ENCODE data around the gene NTF3. TPM values are rescaled to one million over a fixed set of nuclear protein-coding genes. Genes with fewer than 3 reads are reported as not detected.

NTF3 gene
- total RNA-seq, 1 experiment from 2014 or later: not detected

DNA sequence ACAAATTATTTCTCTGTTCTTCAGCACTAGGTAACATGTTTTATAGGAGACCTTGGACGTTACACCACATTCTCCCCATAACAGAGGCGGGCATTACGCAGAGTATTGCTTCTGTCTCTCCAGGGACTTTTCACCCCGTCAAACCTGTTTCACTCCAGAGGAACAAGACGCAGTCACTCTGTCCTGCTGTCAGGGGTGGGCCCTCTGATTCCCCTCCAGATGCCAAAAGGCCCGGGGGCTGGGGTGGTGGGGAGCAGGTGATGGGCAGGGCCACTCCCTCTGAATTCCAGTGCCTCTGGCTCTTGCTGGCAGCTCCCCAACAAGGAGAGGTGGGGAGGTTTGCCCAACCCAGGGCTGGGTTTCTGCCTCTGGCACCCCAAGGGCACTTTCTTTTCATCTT is 71.9 kb downstream of the NTF3 start:
- no TSS peak for BruUV-seq (replicated peaks)
- no peak for DNase-seq (ENCODE audit: low read depth, low spot score)
- no peaks in the 10 kb centered on the region for H3K36me3 ChIP-seq (ENCODE audit: control insufficient read depth, insufficient read depth, low read length)
- in situ Hi-C loops (cut with HindIII; ENCODE audit: low pct_unique_long_range_greater_than_20kb, low sequenced_read_pairs) (no loop called here), intact Hi-C loops (cut with micrococcal nuclease; ENCODE audit: unreplicated experiment) (no loop called here)
- TF ChIP-seq CTCF (IDR thresholded peaks at IDR 0.05): no peak
- no peak for TF ChIP-seq POLR2AphosphoS5 (IDR thresholded peaks at IDR 0.05; ENCODE audit: low read depth, low read length)
- no peak for TF ChIP-seq SIN3A (IDR thresholded peaks at IDR 0.05; ENCODE audit: borderline replicate concordance, insufficient read depth, low read depth, low read length)
- no peak for TF ChIP-seq TCF7L2 (IDR thresholded peaks at IDR 0.05; ENCODE audit: low read depth, low read length)
- TF ChIP-seq REST (IDR thresholded peaks at IDR 0.05; ENCODE audit: insufficient read depth in 1 of 2, low read depth in 2 of 2, low read length in 1 of 2): no peak
- no peak overlapping the region for H3K27ac ChIP-seq (ENCODE audit: low read length)
- POLR2A ChIA-PET: no interaction called here
- H3K4me1 ChIP-seq (ENCODE audit: control insufficient read depth, insufficient read depth, low read length): no peaks in the 10 kb centered on the region
- no peak for ATAC-seq
- H3K4me3 ChIP-seq (ENCODE audit: low read depth in 2 of 2, low read length in 2 of 2): no peak overlapping the region
- H3K27me3 ChIP-seq (ENCODE audit: control insufficient read depth, insufficient read depth, low read length): no peaks in the 10 kb centered on the region; the same call in 1 of the 2 replicates
- H3K9me3 ChIP-seq (ENCODE audit: control insufficient read depth, insufficient read depth, low read depth, low read length): no peaks in the 10 kb centered on the region
- CTCF ChIA-PET: no interaction called here

GRCh38 chr12:5505116-5505515 is 73.2 kb downstream of the NTF3 start:
- in situ Hi-C loops (cut with HindIII; ENCODE audit: low pct_unique_long_range_greater_than_20kb, low sequenced_read_pairs): no loop called here

More at GRCh38 chr12:5505116-5505515, 73.2 kb downstream of the NTF3 start:
- no peak overlapping the region for H3K27ac ChIP-seq (ENCODE audit: low read length)
- TF ChIP-seq TCF7L2 (IDR thresholded peaks at IDR 0.05; ENCODE audit: low read depth, low read length) (no peak), POLR2AphosphoS5 (IDR thresholded peaks at IDR 0.05; ENCODE audit: low read depth, low read length) (no peak), REST (IDR thresholded peaks at IDR 0.05; ENCODE audit: insufficient read depth in 1 of 2, low read depth in 2 of 2, low read length in 1 of 2) (no peak), SIN3A (IDR thresholded peaks at IDR 0.05; ENCODE audit: borderline replicate concordance, insufficient read depth, low read depth, low read length) (no peak), CTCF (IDR thresholded peaks at IDR 0.05) (no peak)
- no peak overlapping the region for H3K4me3 ChIP-seq (ENCODE audit: low read depth in 2 of 2, low read length in 2 of 2)
- ChIA-PET POLR2A (no interaction called here), CTCF (no interaction called here)
- BruUV-seq (replicated peaks): no TSS peak
- no peaks in the 10 kb centered on the region; the same call in 1 of the 2 replicates for H3K27me3 ChIP-seq (ENCODE audit: control insufficient read depth, insufficient read depth, low read length)
- H3K4me1 ChIP-seq (ENCODE audit: control insufficient read depth, insufficient read depth, low read length): no peaks in the 10 kb centered on the region
- DNase-seq (ENCODE audit: low read depth, low spot score) (no peak), ATAC-seq (no peak)
- H3K9me3 ChIP-seq (ENCODE audit: control insufficient read depth, insufficient read depth, low read depth, low read length): no peaks in the 10 kb centered on the region
- intact Hi-C loops (cut with micrococcal nuclease; ENCODE audit: unreplicated experiment): no loop called here
- H3K36me3 ChIP-seq (ENCODE audit: control insufficient read depth, insufficient read depth, low read length): no peaks in the 10 kb centered on the region

Data from Panc1 (cell line).